ENCODE results near the gene CACNB4. TPM values are rescaled to one million over a fixed set of nuclear protein-coding genes. Genes with fewer than 3 reads are reported as not detected.
"Not testable (repeated sequence)": the region's sequence is repeated elsewhere in the genome, so short reads cannot be mapped to it uniquely, and the experiment has no call there.

The CACNB4 gene
- total RNA-seq, 1 donor from 2014 or later: 0.14 TPM

GRCh38 chr2:152024477-152024876, 74.4 kb downstream of the CACNB4 start:
- intact Hi-C loops (cut with micrococcal nuclease): no loop called here

- intact Hi-C loops (cut with micrococcal nuclease): no loop called here
These were observed 76.8 kb downstream of the CACNB4 start for GRCh38 chr2:152022090-152022489.

- intact Hi-C loops (cut with micrococcal nuclease): not testable (repeated sequence)
These were observed 77.8 kb downstream of the CACNB4 start for GRCh38 chr2:152021001-152021400.

DNA sequence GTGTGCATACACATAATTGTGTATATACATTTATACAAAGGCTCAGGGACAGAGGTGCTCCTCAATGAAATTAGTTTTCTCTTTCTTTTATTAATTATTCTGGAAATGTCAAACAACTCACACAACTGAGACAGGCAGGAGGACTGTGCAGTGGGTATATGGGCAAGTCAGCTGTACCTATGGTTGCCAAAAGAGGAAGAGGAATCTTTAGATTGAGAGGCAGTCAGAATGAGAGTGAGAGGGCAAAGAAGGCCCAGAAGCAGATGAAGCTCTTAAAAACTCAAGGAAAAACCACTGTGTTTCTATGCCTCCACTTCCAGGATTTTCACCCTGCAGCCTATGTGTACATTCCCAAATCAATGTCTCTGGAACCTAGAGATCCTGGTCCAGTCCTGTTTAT, 79.1 kb downstream of the CACNB4 start:
- intact Hi-C loops (cut with micrococcal nuclease): no loop called here

- intact Hi-C loops (cut with micrococcal nuclease): no loop called here
These were observed 82.4 kb downstream of the CACNB4 start for GRCh38 chr2:152016181-152017120.

GRCh38 chr2:152015552-152015951, 83.3 kb downstream of the CACNB4 start:
- intact Hi-C loops (cut with micrococcal nuclease): no loop called here

- intact Hi-C loops (cut with micrococcal nuclease): no loop called here
These were observed 86.1 kb downstream of the CACNB4 start for GRCh38 chr2:152012697-152013096.

DNA sequence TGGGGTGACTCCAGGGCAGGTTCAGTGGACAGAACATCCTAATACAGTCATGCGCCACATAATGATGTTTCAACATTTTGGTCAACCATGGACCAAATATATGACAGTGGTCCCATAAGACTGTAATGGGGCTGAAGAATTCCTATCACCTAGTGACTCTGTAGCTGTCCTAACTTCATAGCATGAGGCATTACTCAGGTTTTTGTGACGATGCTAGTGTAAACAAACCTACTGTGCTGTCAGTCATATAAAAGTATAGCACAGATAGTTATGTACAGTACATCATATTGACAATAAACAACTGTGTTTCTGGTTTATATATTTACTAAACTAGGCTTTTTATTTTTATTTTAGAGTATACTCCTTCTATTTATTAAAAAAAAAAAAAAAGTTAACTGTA, 87.1 kb downstream of the CACNB4 start:
- intact Hi-C loops (cut with micrococcal nuclease): no loop called here

GRCh38 chr2:152005607-152006006, 93.2 kb downstream of the CACNB4 start:
- intact Hi-C loops (cut with micrococcal nuclease): no loop called here

DNA sequence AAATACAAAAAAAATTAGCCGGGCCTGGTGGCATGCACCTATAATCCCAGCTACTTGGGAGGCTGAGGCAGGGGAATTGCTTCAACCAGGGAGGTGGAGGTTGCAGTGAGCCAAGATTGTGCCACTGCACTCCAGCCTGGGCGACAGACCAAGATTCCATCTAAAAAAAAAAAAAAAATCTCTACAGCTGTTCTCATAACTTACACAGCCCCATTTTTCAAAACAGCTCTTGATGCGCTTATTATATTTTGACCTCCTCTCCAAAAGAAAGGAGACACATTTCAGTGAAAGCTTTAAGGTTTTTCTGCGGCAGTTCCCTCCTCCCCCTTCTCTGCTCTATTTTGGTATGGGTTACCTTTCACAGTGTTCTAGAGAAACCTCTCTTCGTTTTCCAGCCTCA, 95.6 kb downstream of the CACNB4 start:
- intact Hi-C loops (cut with micrococcal nuclease): not testable (repeated sequence)

DNA sequence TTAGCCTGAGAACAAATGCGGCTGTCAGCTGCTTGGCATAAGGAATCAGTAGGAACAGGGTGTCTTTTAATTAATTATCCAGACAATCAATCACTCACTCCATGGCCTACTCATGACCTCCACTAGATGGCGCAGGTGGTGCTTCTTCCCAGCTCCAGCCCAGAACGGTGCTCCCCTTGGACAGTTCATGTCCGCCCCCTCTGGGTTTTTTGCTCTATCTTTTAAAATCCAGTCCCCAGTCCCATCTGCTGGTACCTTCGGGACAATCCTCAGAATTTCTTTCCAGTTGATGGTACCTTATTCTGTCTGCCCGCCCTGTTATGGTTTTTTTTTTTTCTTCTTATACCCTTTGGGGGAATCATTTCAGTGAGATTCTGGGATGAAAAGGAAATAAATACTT, 99.8 kb downstream of the CACNB4 start:
- intact Hi-C loops (cut with micrococcal nuclease): loop anchor here (1.0 kb wide), 1 partner anchor 26 kb away; no protein-coding TSS in a partner anchor

- intact Hi-C loops (cut with micrococcal nuclease): no loop called here
These were observed 102.4 kb downstream of the CACNB4 start for GRCh38 chr2:151996243-151997003.

DNA sequence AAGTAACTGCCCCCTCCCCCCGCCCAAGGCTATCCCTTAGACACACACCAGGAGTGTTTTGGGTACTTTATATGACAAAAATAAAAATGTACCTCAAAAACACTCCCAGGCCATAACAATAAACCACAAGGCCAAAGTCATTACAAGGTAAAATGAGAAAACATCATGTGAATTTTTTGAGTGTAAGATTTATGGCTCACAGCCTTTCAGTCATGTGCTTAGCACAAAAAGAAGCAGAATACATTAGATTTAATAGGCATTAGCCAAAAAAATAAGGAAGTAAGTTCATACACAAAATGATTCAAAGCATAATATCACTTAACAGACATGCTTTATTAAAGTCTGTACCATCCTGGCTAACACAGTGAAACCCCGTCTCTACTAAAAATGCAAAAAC, 103.7 kb downstream of the CACNB4 start:
- intact Hi-C loops (cut with micrococcal nuclease): no loop called here

GRCh38 chr2:151994178-151994577, 104.7 kb downstream of the CACNB4 start:
- intact Hi-C loops (cut with micrococcal nuclease): not testable (repeated sequence)

DNA sequence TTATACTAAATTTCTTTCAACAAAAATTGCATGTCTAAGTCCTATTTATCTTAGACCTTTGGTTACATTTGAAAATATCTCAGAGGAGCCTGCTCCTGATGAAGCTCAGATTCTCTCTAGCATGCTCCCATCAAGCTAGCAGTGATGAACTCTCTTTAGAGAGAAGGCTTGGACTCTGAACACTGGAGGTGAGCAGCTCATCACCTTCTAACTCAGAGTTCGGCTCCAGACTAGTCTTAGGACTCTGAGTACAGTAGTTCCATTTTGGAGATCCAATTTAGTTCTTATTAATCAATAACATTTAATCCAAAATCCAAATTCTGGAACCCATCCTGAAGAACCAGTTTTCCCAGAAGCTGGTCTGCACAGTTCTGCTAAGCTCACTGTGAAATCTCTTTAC, 107.8 kb downstream of the CACNB4 start:
- intact Hi-C loops (cut with micrococcal nuclease): no loop called here

GRCh38 chr2:151989378-151989777, 109.5 kb downstream of the CACNB4 start:
- intact Hi-C loops (cut with micrococcal nuclease): no loop called here

GRCh38 chr2:151987484-151987883, 111.4 kb downstream of the CACNB4 start:
- intact Hi-C loops (cut with micrococcal nuclease): no loop called here

DNA sequence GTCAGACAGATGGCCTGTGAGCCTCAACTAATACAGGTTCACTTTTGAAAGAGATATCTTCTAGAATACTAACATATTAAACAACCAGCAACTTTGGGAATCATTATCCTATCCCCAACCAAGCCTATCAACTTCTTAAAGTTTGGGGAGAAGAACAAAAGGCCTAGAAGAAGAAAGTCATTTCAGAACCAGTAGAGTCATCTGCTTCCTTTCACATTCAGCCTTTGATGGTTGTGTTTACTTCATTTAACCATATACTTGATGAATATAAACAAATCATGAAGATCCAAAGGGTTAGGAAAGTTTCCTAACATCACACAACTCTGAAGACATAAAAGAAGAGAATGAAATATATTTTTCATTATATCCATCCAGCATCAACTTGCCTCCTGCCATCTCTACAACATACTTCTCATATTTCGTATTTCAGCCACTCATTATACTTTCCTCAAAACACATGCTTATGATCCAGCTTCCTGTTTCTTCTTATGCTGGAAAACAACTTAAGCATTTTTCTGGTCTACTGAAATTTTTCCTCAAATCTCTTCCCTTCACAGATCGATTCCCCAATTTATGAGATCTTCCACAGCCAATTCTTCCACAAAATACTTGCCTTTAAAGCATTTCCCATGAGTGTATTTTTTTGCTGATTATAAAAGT, 114.3 kb downstream of the CACNB4 start:
- intact Hi-C loops (cut with micrococcal nuclease): no loop called here

GRCh38 chr2:151983221-151983620, 115.6 kb downstream of the CACNB4 start:
- intact Hi-C loops (cut with micrococcal nuclease): no loop called here

DNA sequence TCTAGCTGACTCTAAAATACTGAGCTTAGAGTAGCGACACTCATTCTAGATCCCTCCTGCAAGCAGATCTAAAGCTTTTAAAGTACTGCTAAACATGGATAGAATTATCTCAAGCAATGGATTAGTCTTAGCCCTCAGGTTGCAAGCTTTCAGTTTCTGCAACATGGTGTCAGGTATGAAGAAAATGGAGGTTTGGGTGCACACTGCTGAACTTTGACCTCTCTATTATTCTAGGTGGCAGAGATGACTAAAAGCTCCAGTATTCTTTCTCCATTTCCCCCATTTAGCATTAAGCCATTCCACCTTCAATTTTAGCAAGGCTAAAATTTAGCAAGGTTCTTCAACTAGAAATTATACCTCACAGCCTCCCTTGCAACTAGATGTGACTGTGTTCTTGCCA, 117.0 kb downstream of the CACNB4 start:
- intact Hi-C loops (cut with micrococcal nuclease): no loop called here

- intact Hi-C loops (cut with micrococcal nuclease): no loop called here
These were observed 119.2 kb downstream of the CACNB4 start for GRCh38 chr2:151979694-151980093.

- intact Hi-C loops (cut with micrococcal nuclease): no loop called here
These were observed 120.1 kb downstream of the CACNB4 start for GRCh38 chr2:151978709-151979108.

Data from T-helper 2 cell treated with Interferon-gamma antibody and Interleukin-4, amounts not matched to agents 100 ng/mL and 5 ng/mL, for 36 hours (primary cell).